H1 (cell line): ENCODE results near the gene MCFD2. TPM values are rescaled to one million over a fixed set of nuclear protein-coding genes. Genes with fewer than 3 reads are reported as not detected.

Source experiments
- CTCF ChIA-PET: fragments of 300-600 bp; sonication (Branson Sonifier 250); formaldehyde crosslinking; loops from one replicate; lab custom pipeline; 2021; ENCODE audit not compliant: partially characterized antibody; lab: Charles Lee
- POLR2A ChIA-PET: fragments of 300-600 bp; sonication (Branson Sonifier 250); formaldehyde crosslinking; loops from one replicate; lab custom pipeline; 2021; ENCODE audit warnings: inconsistent platforms; ENCODE audit not compliant: partially characterized antibody; lab: Charles Lee
- DNase-seq, 2 experiments: peaks; one replicate each; pipeline versions ENCODE4 v3.0.0 to v3.0.0-alpha.2; 2010 to 2022; ENCODE audit warnings: low spot score in 2 of 2, low read depth in 1 of 2, mixed read lengths in 1 of 2
- FAIRE-seq: peaks from 2 replicates; lab custom pipeline; 2011; peaks lifted over from hg19 to GRCh38; lab: Jason Lieb, UNC
- H2AFZ ChIP-seq: 2 replicates; pipeline ENCODE4 v1.8.1; 2012; ENCODE audit warnings: low read length, inconsistent platforms
- H2AK5ac ChIP-seq: 2 replicates; pipeline ENCODE4 v1.6.1; 2013; ENCODE audit warnings: low read depth, low read length
- H2BK120ac ChIP-seq: replicated peaks from 2 replicates; pipeline ENCODE3; 2013; ENCODE audit warnings: low read depth, low read length, inconsistent platforms
- H2BK12ac ChIP-seq: 2 replicates; pipeline ENCODE4 v1.6.1; 2013; ENCODE audit warnings: low read depth, low read length
- H2BK15ac ChIP-seq: 2 replicates; pipeline ENCODE4 v1.6.1; 2013; ENCODE audit warnings: low read length
- H2BK20ac ChIP-seq: 2 replicates; pipeline ENCODE4 v1.6.1; 2013; ENCODE audit warnings: low read length
- H2BK5ac ChIP-seq: 2 replicates; pipeline ENCODE4 v1.6.1; 2013; ENCODE audit warnings: low read depth, low read length
- H3K14ac ChIP-seq: 2 replicates; pipeline ENCODE4 v1.6.1; 2013; ENCODE audit warnings: inconsistent platforms; ENCODE audit not compliant: insufficient read length
- H3K18ac ChIP-seq: 2 replicates; pipeline ENCODE4 v1.6.1; 2013; ENCODE audit warnings: low read length; ENCODE audit errors: extremely low read depth
- H3K23ac ChIP-seq: 2 replicates; pipeline ENCODE4 v1.6.1; 2013; ENCODE audit warnings: inconsistent platforms; ENCODE audit not compliant: insufficient read length
- H3K23me2 ChIP-seq: 2 replicates; pipeline ENCODE4 v1.6.1; 2013; ENCODE audit warnings: low read depth, low read length
- H3K27ac ChIP-seq: 2 replicates; pipeline ENCODE4 v1.6.1; 2011; ENCODE audit warnings: low read depth, low read length, inconsistent platforms
- H3K27me3 ChIP-seq, 4 experiments: replicated peaks in 1 of 4; 1 replicate in 1 of 4; 2 replicates in 3 of 4; pipeline versions ENCODE4 v1.6.1 to v1.8.1; 2011 to 2013; ENCODE audit warnings: low read length in 3 of 4, mild to moderate bottlenecking in 3 of 4, inconsistent platforms in 2 of 4, mixed read lengths in 2 of 4, moderate library complexity in 1 of 4; ENCODE audit not compliant: control insufficient read depth in 3 of 4, insufficient read depth in 3 of 4; ENCODE audit errors: extremely low read depth in 1 of 4
- H3K36me3 ChIP-seq, 4 experiments: 2 replicates each; pipeline versions ENCODE4 v1.6.1 to v1.8.1; 2011 to 2013; ENCODE audit warnings: mild to moderate bottlenecking in 4 of 4, low read length in 3 of 4, moderate library complexity in 2 of 4, control low read depth in 1 of 4, inconsistent platforms in 1 of 4; ENCODE audit not compliant: insufficient read depth in 4 of 4, control insufficient read depth in 2 of 4
- H3K4ac ChIP-seq: replicated peaks from 2 replicates; pipeline ENCODE3; 2013; ENCODE audit warnings: low read length, low read depth, mixed read lengths, inconsistent platforms; ENCODE audit not compliant: insufficient read length
- H3K4me1 ChIP-seq, 4 experiments: replicated peaks in 1 of 4; 1 replicate in 1 of 4; 2 replicates in 3 of 4; pipeline versions ENCODE4 v1.6.1 to v1.8.1; 2011 to 2013; ENCODE audit warnings: low read length in 3 of 4, inconsistent platforms in 2 of 4, mixed read lengths in 1 of 4; ENCODE audit not compliant: insufficient read depth in 4 of 4, control insufficient read depth in 3 of 4
- H3K4me2 ChIP-seq, 2 experiments: 2 replicates each; pipeline versions ENCODE4 v1.6.1 to v1.8.1; 2011 to 2013; ENCODE audit warnings: low read depth in 2 of 2, low read length in 2 of 2, control low read depth in 1 of 2, inconsistent platforms in 1 of 2, mild to moderate bottlenecking in 1 of 2; ENCODE audit not compliant: insufficient read depth in 1 of 2
- H3K4me3 ChIP-seq, 4 experiments: fragments of 200-600, 300-600 bp in 1 of 4; sonication (generic), shearing (Covaris generic), sonication (Bioruptor Twin) in 1 of 4; 2 replicates each; pipeline versions ENCODE4 v1.5.1 to v1.8.1; 2011 to 2016; ENCODE audit warnings: low read length in 4 of 4, low read depth in 3 of 4, control low read depth in 2 of 4, inconsistent platforms in 2 of 4, mild to moderate bottlenecking in 2 of 4, mixed read lengths in 1 of 4, moderate library complexity in 1 of 4; ENCODE audit not compliant: insufficient read depth in 2 of 4; ENCODE audit errors: extremely low read depth in 1 of 4
- H3K56ac ChIP-seq: replicated peaks from 2 replicates; pipeline ENCODE3; 2013; ENCODE audit warnings: low read depth, mild to moderate bottlenecking, mixed read lengths, low read length, inconsistent platforms; ENCODE audit not compliant: insufficient read length
- H3K79me1 ChIP-seq: 2 replicates; pipeline ENCODE4 v1.6.1; 2013; ENCODE audit warnings: low read depth, low read length, control low read depth
- H3K79me2 ChIP-seq, 2 experiments: 2 replicates each; pipeline versions ENCODE4 v1.6.1 to v1.8.1; 2012 to 2013; ENCODE audit warnings: low read length in 2 of 2, mild to moderate bottlenecking in 2 of 2, inconsistent platforms in 1 of 2; ENCODE audit not compliant: insufficient read depth in 2 of 2, control insufficient read depth in 1 of 2
- H3K9ac ChIP-seq, 4 experiments: replicated peaks in 1 of 4; 1 replicate in 1 of 4; 2 replicates in 3 of 4; pipeline versions ENCODE4 v1.6.1 to v1.8.1; 2011 to 2013; ENCODE audit warnings: low read depth in 3 of 4, low read length in 3 of 4, control low read depth in 2 of 4, mild to moderate bottlenecking in 2 of 4, moderate library complexity in 2 of 4, inconsistent platforms in 1 of 4; ENCODE audit errors: extremely low read depth in 1 of 4
- H3K9me3 ChIP-seq, 2 experiments: 2 replicates each; pipeline versions ENCODE4 v1.6.1 to v1.8.1; 2012 to 2013; ENCODE audit warnings: mild to moderate bottlenecking in 2 of 2, moderate library complexity in 2 of 2, control low read depth in 1 of 2, inconsistent platforms in 1 of 2, low read depth in 1 of 2, low read length in 1 of 2, mixed read lengths in 1 of 2; ENCODE audit not compliant: insufficient read depth in 2 of 2
- H4K20me1 ChIP-seq, 2 experiments: replicated peaks in 1 of 2; 2 replicates each; pipeline versions ENCODE3 to v1.8.1; 2011 to 2013; ENCODE audit warnings: inconsistent platforms in 2 of 2, low read length in 2 of 2, mild to moderate bottlenecking in 1 of 2; ENCODE audit not compliant: insufficient read depth in 2 of 2, control insufficient read depth in 1 of 2
- H4K5ac ChIP-seq: 2 replicates; pipeline ENCODE4 v1.6.1; 2013; ENCODE audit warnings: low read length, low read depth, mixed read lengths, inconsistent platforms; ENCODE audit not compliant: insufficient read length
- H4K8ac ChIP-seq: 2 replicates; pipeline ENCODE4 v1.8.0; 2013; ENCODE audit warnings: mild to moderate bottlenecking, moderate library complexity, low read length, inconsistent platforms; ENCODE audit not compliant: insufficient read depth; ENCODE audit errors: extremely low read depth
- H4K91ac ChIP-seq: replicated peaks from 2 replicates; pipeline ENCODE3; 2013; ENCODE audit warnings: low read length, mixed read lengths, inconsistent platforms; ENCODE audit not compliant: insufficient read length
- ATF3 ChIP-seq: IDR thresholded peaks from 2 replicates; pipeline ENCODE4 v1.6.1; 2011; ENCODE audit warnings: low read depth, mild to moderate bottlenecking, low read length; ENCODE audit not compliant: insufficient read depth
- BACH1 ChIP-seq: IDR thresholded peaks from 2 replicates; pipeline ENCODE4 v1.6.1; 2012; ENCODE audit warnings: low read length, improper control_type of control experiment
- EZH2 ChIP-seq: fragments of 200-600 bp; sonication (generic); IDR thresholded peaks from 2 replicates; pipeline ENCODE4 v1.7.1; 2012; ENCODE audit warnings: low read depth, mild to moderate bottlenecking, moderate library complexity, low read length, inconsistent platforms; ENCODE audit not compliant: severe bottlenecking
- GABPA ChIP-seq: IDR thresholded peaks from 2 replicates; pipeline ENCODE4 v1.6.1; 2011; ENCODE audit warnings: mild to moderate bottlenecking, low read length, moderate library complexity, borderline replicate concordance; ENCODE audit not compliant: insufficient read depth
- GTF2F1 ChIP-seq: IDR thresholded peaks from 2 replicates; pipeline ENCODE4 v1.6.1; 2012; ENCODE audit warnings: low read depth, low read length, improper control_type of control experiment, borderline replicate concordance
- JUN ChIP-seq: IDR thresholded peaks from 2 replicates; pipeline ENCODE4 v1.6.1; 2011; ENCODE audit warnings: low read depth, mild to moderate bottlenecking, improper control_type of control experiment, low read length
- PHF8 ChIP-seq: fragments of 200-600 bp; sonication (generic); conservative IDR thresholded peaks from 2 replicates; pipeline ENCODE4 v1.7.1; 2012; ENCODE audit warnings: low read depth, mild to moderate bottlenecking, inconsistent platforms, low read length, moderate library complexity
- RAD21 ChIP-seq, 2 experiments: IDR thresholded peaks in 1 of 2; conservative IDR thresholded peaks in 1 of 2; 2 replicates each; pipeline ENCODE4 v1.6.1; 2011; ENCODE audit warnings: low read depth in 2 of 2, low read length in 2 of 2, improper control_type of control experiment in 1 of 2, inconsistent platforms in 1 of 2, mild to moderate bottlenecking in 1 of 2, moderate library complexity in 1 of 2
- RFX5 ChIP-seq: IDR thresholded peaks from 2 replicates; pipeline ENCODE4 v1.6.1; 2011; ENCODE audit warnings: low read depth, low read length, improper control_type of control experiment, borderline replicate concordance
- SIN3A ChIP-seq, 2 experiments: IDR thresholded peaks in 1 of 2; conservative IDR thresholded peaks in 1 of 2; 2 replicates each; pipeline ENCODE4 v1.6.1; 2011 to 2012; ENCODE audit warnings: low read length in 2 of 2, improper control_type of control experiment in 1 of 2, low read depth in 1 of 2, mild to moderate bottlenecking in 1 of 2
- SP2 ChIP-seq: IDR thresholded peaks from 2 replicates; pipeline ENCODE4 v1.6.1; 2012; ENCODE audit warnings: mild to moderate bottlenecking, low read length, inconsistent platforms
- WGBS, 2 experiments: shearing (Covaris generic) in 1 of 2; methylation state at CpG; one replicate each; pipeline versions ENCODE4 v1.1.6 to v1.1.7; 2013 to 2015; ENCODE audit warnings: low lambda C conversion rate in 2 of 2, mixed read lengths in 2 of 2, inconsistent platforms in 1 of 2, low coverage in 1 of 2, missing lambda C conversion rate in 1 of 2; ENCODE audit not compliant: insufficient replicate concordance in 2 of 2, insufficient coverage in 1 of 2, insufficient read length in 1 of 2; ENCODE audit errors: extremely low coverage in 1 of 2, missing lambda C conversion rate in 1 of 2; 5-methylcytosine and 5-hydroxymethylcytosine counted together
- polyA plus RNA-seq, 7 experiments: library from polyadenylated mRNA; depleted of rRNA in 3 of 7; stranded (reverse) in 5 of 7; unstranded in 2 of 7; fragments of >200 nt in 5 of 7; fragments of 200-250 nt in 2 of 7; gene quantifications; 1 replicate in 5 of 7; 2 replicates in 1 of 7; 4 replicates in 1 of 7; pipeline versions ENCODE4 v1.2.1 to v1.2.3, GENCODE V29; 2011 to 2013; ENCODE audit warnings: missing spikeins in 2 of 7, mixed read lengths in 2 of 7
- total RNA-seq: library from RNA; stranded (reverse); fragmentation: NEBNext Ultra II Directional; extraction: Animal tissue kit (Norgen Biotek cat#: 25700); gene quantifications from 2 replicates; pipeline ENCODE4 v1.2.1, GENCODE V29; 2021

Gene MCFD2
- total and polyA plus RNA-seq, 2 of the 8 experiments (the other 6 are each of a cell fraction or from before 2014, with no cell fraction given) = 35.2 to 76.2 TPM

- no peak overlapping the region for H2BK15ac ChIP-seq
- no peak overlapping the region for H4K8ac ChIP-seq
- no peak overlapping the region for H2BK5ac ChIP-seq
- H2BK120ac ChIP-seq = no peak overlapping the region
- POLR2A ChIA-PET = interaction anchor here (0.5 kb wide), 1 partner anchor 61 kb away, joined by 3 read pairs; no protein-coding TSS in a partner anchor
- H3K56ac ChIP-seq = no peak overlapping the region
- DNase-seq (no peak), FAIRE-seq (no peak)
- peaks cover 0 to 20% (median 2%) of the 10 kb centered on the region in 4 experiments; a peak in 4 of 8 replicates for H3K36me3 ChIP-seq
- H3K14ac ChIP-seq = no peak overlapping the region
- H3K27ac ChIP-seq = no peak overlapping the region
- no peak overlapping the region for H2BK20ac ChIP-seq
- H3K4me1 ChIP-seq = peaks cover 0 to 2% (median 0%) of the 10 kb centered on the region in 4 experiments; a peak in 1 of 7 replicates
- 90% methylated on average over 9 of the region's 9 CpGs; no CpG with 5 or more reads in 1 of the 2 experiments for WGBS, 2 experiments
- H3K23ac ChIP-seq = no peak overlapping the region
- H3K4ac ChIP-seq = no peak overlapping the region
- CTCF ChIA-PET = interaction anchor here (0.6 to 1.1 kb wide), 7 partner anchors 20 to 971 kb away, joined by 3 to 5 read pairs (median 3); no protein-coding TSS in a partner anchor
- H4K5ac ChIP-seq = no peak overlapping the region
- H4K20me1 ChIP-seq = peaks cover 3 to 6% of the 10 kb centered on the region in 2 experiments
- H3K4me3 ChIP-seq = no peak overlapping the region
- H3K18ac ChIP-seq = no peak overlapping the region; the same call in 1 of the 2 replicates
- H3K23me2 ChIP-seq = no peaks in the 10 kb centered on the region
- no peaks in the 10 kb centered on the region for H3K27me3 ChIP-seq
- H2AFZ ChIP-seq = no peak overlapping the region
- TF ChIP-seq GABPA (no peak), BACH1 (no peak), ATF3 (no peak), JUN (no peak), SIN3A (conservative IDR thresholded peaks at IDR 0.05 in 1 of 2, IDR thresholded peaks at IDR 0.05 in 1 of 2; ENCODE audit: low read depth in 1 of 2, low read length in 2 of 2) (no peak), PHF8 (no peak), EZH2 (no peak), GTF2F1 (no peak), RAD21 (IDR thresholded peaks at IDR 0.05 in 1 of 2, conservative IDR thresholded peaks at IDR 0.05 in 1 of 2; ENCODE audit: low read depth in 2 of 2, low read length in 2 of 2) (no peak), RFX5 (no peak), SP2 (no peak)
- H3K9ac ChIP-seq = no peak overlapping the region
- H3K79me2 ChIP-seq = no peaks in the 10 kb centered on the region
- no peaks in the 10 kb centered on the region for H3K79me1 ChIP-seq
- no peak overlapping the region for H2BK12ac ChIP-seq
- no peak overlapping the region for H3K4me2 ChIP-seq
- H4K91ac ChIP-seq = no peak overlapping the region
- H2AK5ac ChIP-seq = no peak overlapping the region
- no peaks in the 10 kb centered on the region for H3K9me3 ChIP-seq
Observed at GRCh38 chr2:46954951-46955571, 39.5 kb upstream of the MCFD2 start.
